ENCODE results near the gene CNGA3.

Gene CNGA3

DNA sequence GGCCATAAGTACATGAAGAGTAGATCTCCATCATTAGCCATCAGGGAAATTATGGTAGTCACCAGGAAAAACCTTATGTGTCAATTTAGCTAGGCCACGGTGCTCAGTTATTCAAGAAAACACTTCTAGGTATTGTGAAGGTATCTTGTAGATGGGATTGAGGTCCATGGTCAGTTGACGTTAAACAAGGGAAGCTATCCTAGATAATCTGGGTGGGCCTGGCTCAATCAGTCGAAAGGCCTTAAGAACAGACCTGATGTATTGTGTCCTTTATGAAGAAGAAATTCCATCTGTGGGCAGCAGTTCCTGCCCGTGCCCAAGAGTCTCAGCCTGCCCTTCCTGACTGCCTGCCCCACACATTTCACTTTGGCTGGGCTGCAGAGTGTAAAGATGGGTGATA, 16.7 kb upstream of the CNGA3 start:
- DNase-seq = no peak

DNA sequence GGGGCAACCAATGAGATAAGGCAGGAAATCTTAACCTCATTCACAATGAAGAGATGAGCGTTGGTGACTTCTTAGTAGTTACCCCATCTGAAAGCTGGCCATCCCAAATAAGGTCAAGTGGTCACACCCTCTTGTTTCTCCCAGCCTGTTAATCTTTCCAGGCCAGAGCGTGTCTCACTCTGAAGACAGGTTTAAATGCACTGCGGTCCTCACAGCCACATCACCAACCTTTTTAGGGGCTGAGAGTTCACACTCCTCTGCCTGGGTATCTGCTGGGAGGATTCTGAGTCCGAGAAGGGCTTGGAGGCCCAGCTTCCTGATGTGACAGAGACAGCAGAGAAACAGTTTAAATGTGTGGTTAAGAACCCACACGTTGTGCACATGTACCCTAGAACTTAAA, 13.3 kb upstream of the CNGA3 start:
- DNase-seq = no peak

DNA sequence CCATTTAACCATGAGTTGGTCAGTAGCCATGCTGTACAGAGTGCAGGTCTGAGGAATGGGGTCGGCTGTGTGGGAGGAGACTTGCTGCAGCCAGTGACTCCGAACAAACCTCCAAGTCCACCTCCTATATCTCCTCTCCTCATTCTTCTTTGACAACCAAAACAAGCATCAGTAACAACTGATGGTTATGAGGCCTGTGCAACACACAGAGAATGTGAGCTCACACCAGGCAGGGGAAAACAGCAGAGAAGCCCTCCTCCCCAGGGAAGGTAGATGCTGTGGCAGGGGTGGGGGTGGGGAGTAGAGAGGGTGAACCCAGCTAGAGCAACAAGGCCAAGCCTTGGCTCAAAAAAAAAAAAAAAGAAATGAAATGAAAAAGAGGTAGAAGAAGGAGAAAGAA, 12.3 kb upstream of the CNGA3 start:
- DNase-seq = no peak

DNA sequence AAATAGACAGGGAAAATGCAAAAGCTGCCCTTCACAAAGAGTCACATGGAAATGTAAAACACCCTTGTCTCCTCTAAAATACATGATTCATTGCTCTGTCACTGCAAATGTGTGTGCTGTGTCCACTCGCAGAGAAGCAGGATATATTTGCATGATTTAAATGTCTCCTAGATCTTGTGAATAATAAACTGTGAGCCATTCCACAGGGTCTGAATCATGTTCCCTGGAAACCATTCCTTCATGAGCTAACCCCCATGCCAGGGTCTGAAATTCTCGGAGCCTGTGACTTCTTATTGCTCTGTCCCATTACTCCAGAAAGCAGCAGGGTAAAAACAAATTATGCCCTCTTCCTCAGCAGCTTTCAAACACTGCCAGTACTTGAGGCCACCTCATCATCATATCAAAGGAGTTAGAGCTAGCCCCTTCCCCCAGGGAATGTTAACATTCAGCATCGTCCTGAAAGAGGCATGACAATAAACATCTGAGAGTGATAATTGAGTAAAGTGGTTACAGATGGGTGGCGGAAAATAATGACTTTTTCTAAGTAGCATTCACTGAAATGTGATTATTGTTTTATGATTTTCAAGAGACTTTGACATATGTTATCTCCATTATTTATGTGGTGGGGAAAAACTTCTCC, 11.7 kb upstream of the CNGA3 start:
- DNase-seq = no peak

DNA sequence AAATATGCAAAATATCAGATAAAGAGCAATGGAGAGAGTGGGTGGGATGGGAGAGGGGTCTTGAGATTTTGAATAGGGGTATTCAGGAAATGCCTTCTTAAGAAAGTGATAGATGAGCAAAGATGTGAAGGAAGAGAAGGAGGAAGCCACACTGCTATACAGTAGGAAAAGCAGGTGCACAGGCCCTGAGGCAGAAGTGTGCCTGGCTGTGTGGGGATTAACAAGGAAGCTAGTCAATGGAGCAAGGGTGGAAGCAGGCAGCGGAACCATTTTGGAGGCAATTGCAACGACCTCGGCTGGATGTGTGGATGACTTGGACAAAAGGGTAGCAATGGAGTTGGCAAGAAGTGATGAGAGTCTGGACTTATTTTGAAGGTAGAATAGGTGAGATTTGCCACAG, 11.0 kb upstream of the CNGA3 start:
- DNase-seq = no peak

DNA sequence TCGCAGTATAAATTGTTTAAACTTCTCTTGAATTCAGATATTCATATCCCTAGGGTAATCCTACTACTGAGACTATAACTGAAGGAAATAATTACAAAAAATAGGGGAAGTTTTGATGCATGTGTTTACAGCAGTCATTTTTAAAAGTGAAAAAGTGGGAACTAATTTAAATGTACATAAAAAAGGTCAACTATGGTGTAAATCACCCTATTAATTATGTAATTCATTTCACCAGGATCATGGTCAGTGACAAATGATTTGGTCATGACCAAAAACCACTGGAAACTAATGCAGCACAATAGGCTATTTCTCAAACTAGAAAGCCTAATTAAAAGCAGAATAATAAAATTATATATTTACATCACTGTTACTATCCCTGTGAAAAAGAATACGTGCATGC, 5.0 kb upstream of the CNGA3 start:
- DNase-seq = no peak

DNA sequence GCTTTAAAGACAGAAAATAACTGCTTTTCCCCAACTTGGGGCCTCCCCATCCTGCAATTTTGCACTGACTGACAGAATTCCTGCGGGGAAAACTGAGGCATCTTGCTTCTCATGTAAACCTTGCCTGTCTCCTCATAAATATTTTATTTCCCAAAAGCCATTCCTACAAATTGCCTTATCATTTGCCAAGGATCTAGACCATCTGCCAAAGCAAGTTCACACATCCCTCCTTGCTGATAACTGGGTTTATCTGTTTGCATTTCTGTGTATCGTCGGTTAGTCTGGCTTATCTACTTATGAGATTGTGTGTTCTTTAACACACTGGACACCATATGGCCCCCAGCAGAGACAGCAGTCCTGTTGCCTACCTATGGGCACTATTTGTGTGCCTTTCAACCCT, 3.0 kb upstream of the CNGA3 start:
- DNase-seq = no peak

DNA sequence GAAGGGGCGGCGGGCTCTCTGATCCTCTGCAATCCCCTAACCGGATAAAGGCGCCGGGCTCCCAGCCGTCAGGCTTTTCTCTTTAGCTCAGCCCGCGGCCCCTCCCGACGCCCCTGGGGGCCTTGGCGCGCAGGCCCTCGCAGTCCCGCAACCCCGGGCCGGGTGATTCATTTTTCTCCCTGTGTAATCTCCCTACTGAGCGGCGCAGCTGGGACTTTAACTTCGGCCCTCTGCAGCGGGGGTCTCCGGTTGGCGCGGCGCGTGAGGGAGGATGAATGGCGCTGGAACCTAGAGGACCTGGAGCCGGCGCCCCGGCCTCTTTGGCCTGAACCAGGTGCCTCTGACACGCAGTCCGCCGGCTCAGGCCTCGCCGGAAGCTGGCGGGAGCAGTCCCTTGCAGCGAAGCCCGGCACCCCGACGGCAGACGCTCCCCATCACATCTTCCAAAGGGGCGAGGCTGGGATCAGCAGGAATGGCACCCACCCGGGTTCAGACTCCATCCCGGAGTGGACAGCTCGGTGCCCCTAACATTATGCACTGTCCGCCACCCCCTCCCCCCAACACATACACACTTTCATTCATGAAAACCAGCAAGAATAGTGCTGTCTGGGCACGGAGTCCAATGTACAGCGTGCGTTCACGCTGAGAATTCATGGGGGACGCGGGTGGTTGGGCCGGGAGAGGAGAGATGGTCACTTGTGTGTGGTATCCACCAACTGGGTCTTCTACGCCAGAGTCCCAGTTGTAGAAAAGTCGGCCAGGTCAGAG, 1.2 kb downstream of the CNGA3 start:
- no peak for DNase-seq

DNA sequence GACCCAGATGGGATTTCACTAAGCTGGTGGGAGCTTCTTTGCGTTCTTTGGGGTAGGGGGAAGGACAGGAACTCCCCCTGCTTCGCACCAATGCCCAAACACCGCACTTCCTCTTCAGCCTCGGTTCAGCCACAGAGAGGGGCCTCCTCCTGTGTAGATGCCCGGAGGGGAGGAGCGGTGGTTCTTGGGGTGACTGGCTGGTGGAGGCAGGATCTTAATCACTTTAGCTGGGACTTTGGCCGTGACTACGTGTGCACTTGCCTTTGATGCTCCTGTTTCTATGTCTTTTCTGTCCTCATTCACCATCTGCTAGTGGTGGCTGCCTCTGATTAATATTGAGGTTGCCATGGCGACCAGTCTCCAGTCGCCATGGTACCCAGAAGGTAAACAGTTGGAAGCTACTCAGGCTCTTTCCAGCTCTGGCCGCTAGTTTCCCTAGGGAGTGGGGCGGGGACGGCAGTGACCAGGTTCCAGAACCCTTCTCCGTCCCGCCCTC, 1.9 kb downstream of the CNGA3 start:
- DNase-seq = no peak

DNA sequence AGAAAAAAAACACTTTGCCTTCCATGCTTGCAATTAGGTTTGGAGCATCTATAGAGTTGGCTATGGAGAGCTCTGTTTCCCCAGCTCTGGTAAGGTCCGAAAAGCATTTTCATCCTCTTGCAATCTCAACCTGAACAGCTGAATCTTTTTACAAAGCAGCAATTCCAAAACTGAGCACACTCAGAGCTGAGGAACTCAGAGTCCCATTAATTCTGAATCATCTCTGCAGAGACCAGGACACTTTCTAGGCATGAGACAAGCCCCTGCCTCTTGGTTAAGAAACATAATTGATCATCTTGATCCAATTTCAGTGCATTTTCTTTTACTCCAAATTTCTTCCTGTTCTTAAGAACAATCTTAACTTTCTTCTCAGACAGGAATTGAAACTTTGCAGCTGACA, 4.2 kb downstream of the CNGA3 start:
- DNase-seq = no peak

DNA sequence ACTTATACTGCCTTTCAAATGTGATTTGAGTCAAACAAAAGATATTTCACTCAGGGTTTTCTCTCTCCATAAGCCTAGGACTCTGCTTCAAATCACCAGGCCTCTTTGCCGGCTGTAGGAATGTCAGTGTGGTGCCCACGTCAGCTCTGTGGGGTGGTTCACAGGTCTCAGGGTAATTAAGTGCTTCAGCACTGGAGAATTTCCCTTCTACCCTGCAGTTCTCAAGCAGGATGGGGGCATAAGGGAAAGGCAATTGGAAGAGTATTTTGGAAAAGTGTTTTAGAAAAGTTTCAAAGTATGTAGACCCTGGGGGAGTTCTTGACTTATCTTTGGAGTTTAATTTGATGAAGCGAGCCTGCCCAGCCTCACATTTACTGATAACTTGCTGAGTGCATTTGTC, 9.6 kb downstream of the CNGA3 start:
- DNase-seq = no peak

DNA sequence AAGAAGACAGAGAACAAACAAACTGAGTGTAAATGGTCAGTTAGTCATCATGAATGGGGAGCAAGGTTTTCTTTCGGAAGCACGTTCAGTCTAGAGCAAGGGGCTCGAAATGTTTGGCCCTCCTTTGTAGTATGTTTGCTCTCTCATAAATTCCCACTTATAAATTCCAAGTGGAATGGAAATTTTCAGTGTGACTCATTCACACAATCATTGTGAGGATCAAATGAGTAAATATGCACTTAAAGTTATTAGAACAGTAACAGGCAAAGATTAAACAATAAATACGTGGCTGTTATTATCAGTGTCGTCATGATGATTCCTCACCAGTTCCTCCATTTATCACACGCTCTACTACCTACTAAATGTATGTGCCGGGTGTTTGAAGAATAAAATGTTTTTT, 10.5 kb downstream of the CNGA3 start:
- no peak for DNase-seq

DNA sequence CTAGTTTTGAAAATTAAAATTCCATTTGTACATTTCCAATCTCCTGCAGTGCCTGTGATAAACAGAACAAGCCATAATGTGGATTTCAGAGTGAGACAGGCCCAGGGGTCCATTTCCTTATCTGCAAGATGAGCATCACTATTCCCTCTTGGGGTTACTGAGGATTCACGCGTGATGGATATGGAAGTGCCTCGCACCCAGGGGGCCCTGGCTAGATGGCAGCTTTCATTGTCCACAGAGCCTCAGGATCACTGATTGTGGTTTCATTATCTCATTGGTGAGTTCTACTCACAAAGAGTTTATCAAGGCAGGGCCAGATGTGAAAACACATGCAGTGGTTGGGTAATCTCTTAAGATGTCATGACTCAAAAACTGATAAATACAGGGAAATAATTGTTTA, 11.6 kb downstream of the CNGA3 start:
- peak; percentile 38 for DNase-seq

DNA sequence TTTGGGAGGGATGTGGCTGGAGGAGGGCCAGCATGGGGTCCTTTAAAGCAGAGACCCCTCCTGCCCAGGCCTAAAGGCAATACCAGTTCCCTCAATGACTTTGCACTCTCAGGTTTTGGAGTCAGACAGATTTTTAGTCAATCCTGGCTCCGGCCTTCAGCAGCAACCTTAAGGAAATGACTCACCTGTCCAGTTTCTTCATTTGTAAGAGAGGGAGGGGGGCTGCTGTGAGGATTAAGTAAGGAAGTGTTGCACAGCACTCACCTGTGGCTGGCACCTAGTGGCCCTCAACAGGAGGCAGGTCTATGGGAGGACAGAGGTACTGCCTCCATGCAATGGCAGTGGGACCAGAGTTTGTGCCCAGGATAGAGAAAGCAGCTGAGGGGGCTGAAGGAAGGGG, 13.7 kb downstream of the CNGA3 start:
- DNase-seq = no peak

DNA sequence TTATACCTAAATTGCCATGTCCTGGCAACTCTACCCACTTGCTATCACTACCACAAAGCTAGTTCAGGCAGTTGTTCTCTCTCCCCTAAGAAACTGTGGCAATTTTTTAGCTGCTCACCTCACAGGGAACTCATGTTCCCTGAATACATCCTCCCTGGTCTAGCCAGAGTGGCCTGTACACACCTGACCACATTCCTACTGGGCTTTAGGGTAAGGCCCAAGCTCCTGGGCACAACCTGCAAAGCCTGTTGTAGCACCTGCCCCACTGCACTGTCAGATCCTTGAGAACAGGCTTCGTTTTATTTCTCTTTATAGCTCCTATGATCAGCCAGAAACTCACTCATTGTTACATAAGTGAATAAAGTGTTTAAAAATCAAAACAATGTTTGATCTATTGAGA, 21.5 kb downstream of the CNGA3 start:
- no peak for DNase-seq

DNA sequence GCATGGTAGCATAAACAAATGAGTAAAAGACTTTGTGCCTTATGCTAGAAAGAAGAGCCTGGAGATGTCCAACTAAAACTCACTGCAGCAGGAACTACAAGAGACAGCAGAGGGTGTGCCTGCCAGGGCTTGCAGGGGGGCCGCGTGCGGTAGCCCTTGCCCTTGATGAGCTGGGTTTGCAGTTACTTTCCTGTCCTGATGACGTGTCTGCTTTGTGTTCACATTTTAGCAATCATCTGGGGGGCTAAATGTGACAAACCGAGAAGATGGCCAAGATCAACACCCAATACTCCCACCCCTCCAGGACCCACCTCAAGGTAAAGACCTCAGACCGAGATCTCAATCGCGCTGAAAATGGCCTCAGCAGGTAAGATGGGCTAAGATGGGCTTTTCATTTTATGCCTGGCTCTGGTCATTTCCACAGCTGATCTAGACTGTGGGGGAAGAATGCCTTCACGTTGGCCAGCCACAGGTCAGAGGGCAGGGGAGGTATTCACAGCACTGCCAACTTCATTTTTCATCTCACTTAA, 23.5 kb downstream of the CNGA3 start:
- no peak for DNase-seq

DNA sequence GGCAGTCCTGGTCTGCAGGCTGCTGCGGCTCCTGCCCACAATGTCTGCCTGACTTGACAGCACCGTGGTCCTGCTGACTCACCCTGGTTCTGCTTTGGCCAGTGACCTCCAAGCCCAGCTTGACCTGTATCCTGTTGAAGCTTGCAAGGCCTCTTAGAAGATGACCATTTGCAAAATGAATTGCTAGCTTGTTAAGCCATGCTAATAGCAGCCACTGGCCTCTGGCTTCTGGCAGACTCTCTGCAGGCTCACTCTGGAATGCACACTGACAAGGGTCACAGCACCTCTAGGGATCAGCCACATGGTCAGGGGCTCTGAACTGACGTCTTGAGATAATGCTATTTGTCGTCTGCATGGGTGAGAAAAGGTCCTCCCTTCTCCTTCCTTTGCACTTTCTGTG, 25.9 kb downstream of the CNGA3 start:
- no peak for DNase-seq

DNA sequence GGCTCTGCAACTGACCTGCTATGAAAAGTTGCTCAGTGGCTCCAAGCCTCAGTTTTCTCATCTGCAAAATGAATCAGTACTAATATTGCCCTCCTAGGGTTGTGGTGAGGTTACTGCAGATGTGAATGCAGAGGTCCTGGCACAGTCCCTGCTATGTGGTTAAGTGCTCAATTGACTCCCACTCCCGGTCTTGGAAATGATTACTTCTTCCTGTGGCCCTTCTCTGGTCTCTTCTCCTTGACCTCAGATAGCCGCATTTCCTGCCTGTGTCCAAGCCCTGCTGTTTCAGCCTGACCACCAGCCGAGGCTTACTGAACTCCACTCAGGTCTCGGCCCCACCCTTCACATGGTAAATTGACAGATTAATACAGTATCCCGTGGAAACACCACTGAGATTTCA, 26.3 kb downstream of the CNGA3 start:
- no peak for DNase-seq

DNA sequence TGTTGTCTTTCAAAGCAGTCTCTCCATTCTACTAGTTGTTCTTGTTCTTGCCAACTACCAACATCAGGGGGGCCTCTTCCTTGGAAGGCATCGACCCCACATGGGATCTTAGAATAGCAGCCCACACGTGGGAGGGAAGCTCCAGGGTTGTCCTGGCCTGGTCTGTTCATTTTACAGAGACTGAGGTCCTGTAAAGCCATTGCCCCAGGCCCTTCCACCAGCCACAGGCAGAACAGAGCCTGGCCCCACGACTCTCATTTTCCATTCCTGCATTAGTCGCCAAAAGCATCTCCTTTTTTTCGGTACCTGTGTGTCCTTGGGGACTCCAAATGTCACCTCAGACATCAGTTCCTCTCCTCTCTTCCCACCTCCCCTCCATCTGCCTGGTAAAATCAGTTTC, 28.0 kb downstream of the CNGA3 start:
- no peak for DNase-seq

DNA sequence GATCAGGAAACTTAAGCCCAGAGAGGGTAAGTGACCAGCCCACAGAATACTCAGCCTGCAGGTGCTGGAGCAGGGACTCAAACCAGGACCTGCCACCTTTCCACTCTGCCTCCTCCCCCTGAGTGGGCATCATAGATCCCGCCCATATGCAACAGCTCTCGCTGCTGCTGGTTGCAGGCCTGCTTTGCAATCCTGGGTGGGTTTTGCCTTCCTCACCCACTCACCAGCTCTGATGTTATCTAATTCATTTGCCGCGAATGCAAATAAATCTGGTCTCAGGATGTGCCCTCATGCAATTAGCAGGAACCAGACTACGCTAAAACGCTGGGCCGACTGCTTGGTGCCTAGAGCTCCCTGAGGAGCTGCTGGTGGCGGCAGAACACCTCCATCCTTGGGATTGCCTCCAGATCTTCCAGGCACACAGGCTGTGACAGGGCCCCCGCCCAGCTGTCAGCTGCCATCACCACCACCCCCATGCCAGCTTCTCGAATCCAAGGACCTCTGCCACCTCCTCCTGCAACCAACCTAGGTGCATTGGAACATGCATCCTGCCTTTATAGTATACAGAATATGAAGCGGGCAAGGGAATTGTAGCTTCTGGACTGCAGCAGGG, 28.8 kb downstream of the CNGA3 start:
- no peak for DNase-seq

DNA sequence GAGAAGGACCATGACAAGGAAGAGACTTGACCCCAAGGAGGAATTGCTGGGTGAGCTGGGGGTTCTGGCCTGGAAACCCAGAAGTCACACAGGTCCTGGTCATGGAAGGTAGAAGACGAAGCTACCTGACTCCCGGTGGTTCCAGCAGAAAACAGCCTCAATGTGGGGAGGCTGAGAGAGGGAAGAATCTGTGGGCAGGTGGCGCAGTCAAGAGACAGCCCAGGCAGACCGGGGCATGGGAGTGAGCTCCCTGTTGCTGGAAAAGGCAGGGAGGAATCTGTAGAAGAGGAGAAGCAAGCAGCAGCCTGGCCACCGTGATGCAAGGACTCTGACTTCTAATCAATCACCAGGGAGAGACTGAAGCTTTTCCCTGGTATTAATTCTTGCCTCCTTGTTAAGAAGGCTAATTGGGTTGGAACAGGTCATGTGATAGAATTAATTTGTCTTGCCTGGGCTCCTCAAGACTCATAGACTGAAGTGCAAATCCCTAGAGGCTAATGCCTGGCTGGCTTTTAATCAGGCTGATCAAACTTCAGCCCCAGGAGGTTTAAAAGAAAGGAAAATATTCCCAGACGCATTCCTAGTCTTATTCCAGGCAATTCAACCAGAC, 30.1 kb downstream of the CNGA3 start:
- DNase-seq = no peak

DNA sequence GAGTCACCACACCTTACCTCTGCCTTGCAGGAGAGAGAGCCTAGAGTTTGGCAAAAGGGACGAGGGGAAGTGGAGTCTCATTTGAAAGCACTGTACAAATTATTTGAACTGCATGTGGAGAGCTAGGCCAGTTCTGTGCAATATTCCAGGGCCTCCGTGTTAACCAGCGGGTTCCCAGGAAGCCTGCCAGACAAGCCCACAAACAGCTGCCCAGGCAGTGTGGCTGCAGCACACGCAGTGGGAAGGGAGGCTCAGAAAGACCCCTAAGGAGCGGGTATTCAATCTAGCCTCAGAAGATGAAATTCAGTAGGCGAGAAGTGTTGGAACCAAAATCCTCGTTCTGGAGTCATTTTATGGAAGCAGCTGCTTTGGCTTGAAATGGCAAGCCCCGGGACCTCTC, 30.7 kb downstream of the CNGA3 start:
- no peak for DNase-seq

DNA sequence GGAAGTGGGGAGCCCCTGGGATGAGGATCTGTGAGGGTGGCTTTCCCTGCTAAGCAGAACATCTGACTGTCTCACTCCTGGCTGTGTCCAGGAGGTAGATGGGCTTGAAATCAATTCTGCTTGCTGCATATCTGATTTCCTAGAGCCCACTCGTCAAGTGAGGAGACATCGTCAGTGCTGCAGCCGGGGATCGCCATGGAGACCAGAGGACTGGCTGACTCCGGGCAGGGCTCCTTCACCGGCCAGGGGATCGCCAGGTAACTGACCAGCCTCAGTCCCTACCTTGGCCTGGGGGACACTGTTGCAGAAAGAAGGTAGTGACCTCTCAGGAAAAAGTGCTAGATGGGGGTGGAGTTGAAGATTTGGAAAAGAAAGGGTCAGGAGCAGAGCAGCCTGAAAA, 31.3 kb downstream of the CNGA3 start:
- DNase-seq = no peak

DNA sequence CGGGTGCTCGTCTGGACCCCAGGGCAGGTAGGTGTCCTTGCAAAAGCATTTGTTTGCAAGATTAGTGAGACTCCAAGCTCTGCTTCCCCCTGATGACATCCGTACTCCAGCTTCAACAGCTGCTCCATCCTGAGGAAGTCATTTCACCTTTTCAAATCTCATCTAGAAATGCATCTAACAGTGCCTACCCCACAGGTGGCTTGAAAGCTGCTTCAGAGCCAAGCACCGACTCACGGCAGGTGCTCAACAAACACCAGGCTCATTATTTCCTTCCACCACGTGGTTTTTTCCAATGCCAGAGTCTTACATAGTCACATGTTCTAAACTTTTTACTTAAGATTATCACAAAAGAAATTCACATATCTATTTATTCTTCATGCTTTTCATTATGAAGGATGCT, 31.9 kb downstream of the CNGA3 start:
- DNase-seq = no peak
